Measurements from ENCODE around the gene SSBP2.

The SSBP2 gene

DNA sequence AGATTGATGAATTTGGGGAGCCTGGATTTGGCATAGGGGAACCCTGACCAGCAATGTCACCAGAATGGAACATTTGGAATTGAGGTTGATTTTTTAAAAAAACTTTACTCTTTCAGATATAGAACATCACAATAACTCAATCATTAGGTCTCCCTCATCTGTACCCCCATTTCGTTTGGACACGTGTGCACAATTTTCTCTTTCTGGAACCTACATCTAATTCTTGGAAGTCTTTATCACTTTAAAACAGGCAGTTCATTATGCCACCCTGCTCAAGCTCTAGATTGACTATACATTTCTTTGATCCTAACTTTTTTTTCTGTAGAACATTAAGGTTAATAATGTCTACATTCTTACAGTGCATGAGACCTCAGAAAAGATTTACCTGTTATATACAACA, 3.7 kb upstream of the SSBP2 start:
- Histone ChIP-seq H3K27ac (ENCODE audit: low read depth, low read length) (peak overlapping the region; percentile 96), H3K9ac (ENCODE audit: low read depth, low read length) (no peak overlapping the region), H3K36me3 (ENCODE audit: control insufficient read depth, insufficient read depth, low read length) (no peaks in the 10 kb centered on the region), H3K27me3 (ENCODE audit: control insufficient read depth, insufficient read depth, low read length) (peaks cover 11% of the 10 kb centered on the region), H3K4me3 (ENCODE audit: low read depth, low read length) (no peak overlapping the region; the same call in 1 of the 2 replicates), H3K4me1 (ENCODE audit: control insufficient read depth, insufficient read depth, low read length) (peaks cover 58% of the 10 kb centered on the region), H3K9me3 (ENCODE audit: control insufficient read depth, insufficient read depth, low read length) (no peaks in the 10 kb centered on the region)

DNA sequence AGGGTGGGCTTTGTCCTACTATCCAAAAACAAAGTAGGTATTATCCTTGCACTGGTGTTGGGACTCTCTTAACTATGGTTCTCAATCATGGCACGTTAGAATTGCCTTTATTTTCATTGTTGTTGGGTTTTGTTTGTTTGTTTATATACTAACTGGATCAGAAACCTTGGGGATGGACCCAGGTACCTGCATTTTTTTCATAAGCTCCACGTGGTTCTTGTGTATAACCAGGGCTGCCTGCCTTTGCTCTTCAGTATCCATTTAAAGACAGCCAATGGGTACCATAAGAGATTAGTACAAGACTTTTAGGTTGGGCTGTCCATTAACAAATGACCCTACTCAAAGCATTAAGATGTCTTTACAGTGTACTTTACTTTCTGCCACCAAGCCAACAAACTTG, 2.5 kb upstream of the SSBP2 start:
- Histone ChIP-seq H3K4me1 (ENCODE audit: control insufficient read depth, insufficient read depth, low read length) (peaks cover 65% of the 10 kb centered on the region), H3K36me3 (ENCODE audit: control insufficient read depth, insufficient read depth, low read length) (no peaks in the 10 kb centered on the region), H3K9ac (ENCODE audit: low read depth, low read length) (no peak overlapping the region), H3K27me3 (ENCODE audit: control insufficient read depth, insufficient read depth, low read length) (peaks cover 16% of the 10 kb centered on the region), H3K9me3 (ENCODE audit: control insufficient read depth, insufficient read depth, low read length) (no peaks in the 10 kb centered on the region), H3K27ac (ENCODE audit: low read depth, low read length) (peak overlapping the region; percentile 60), H3K4me3 (ENCODE audit: low read depth, low read length) (no peak overlapping the region)

DNA sequence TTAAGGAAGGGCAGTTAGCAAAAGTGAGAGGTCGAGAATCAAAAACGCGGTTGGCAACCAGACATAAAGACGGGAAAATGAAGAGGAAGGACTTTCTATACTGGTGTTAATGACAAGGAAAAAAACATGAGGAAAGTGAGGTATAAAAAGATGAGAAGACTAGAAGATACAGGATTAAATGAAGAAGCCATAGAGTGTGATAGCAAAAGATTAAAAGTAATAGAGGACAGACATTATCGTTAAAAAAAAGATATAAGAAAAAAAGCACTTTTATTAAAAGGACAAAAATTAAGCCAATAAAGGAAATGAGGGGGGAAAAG, 1.7 kb upstream of the SSBP2 start:
- Histone ChIP-seq H3K9me3 (ENCODE audit: control insufficient read depth, insufficient read depth, low read length) (no peaks in the 10 kb centered on the region), H3K9ac (ENCODE audit: low read depth, low read length) (no peak overlapping the region), H3K27ac (ENCODE audit: low read depth, low read length) (no peak overlapping the region), H3K4me1 (ENCODE audit: control insufficient read depth, insufficient read depth, low read length) (peaks cover 65% of the 10 kb centered on the region), H3K27me3 (ENCODE audit: control insufficient read depth, insufficient read depth, low read length) (peaks cover 16% of the 10 kb centered on the region), H3K36me3 (ENCODE audit: control insufficient read depth, insufficient read depth, low read length) (no peaks in the 10 kb centered on the region), H3K4me3 (ENCODE audit: low read depth, low read length) (no peak overlapping the region)

DNA sequence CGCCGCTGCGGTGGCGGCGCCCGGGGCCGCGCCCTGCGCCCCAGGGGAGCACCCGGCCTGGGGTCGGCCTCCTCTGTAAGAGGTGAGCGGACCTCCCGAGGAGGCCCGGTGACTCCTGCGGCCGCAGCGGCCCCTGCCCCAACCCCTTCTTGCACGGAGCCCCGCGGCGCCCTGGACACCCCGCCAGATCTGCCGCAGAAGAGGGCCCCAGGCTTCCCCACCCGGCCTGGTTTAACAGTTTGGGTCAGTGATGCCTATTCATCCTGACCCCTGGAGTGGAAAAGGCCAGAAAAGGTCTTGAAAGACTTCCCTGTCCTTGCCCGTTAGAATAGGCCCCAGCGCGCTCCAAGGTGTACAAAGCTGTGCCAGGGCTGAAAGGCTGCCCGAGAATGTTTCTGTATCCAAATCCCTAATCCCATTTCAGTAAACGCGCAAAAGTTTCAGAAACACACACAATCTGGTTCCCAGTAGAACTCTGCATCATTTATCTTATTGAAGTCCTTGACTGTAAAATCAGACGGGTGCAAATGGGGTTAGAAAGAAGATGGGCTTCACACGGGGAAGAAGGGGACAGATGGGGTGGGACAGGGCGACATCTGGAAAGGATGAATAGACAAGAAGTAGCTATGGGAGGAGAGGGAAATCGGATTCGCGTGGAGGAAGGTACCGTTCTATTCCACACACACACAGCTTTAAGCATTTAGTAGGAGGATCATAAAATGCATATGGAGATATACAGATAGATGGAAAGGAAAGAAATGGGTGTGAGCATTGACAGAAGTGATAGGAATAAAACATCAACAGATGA, 1.1 kb upstream of the SSBP2 start:
- H3K27me3 ChIP-seq (ENCODE audit: control insufficient read depth, insufficient read depth, low read length) = peaks cover 16% of the 10 kb centered on the region
- H3K36me3 ChIP-seq (ENCODE audit: control insufficient read depth, insufficient read depth, low read length) = no peaks in the 10 kb centered on the region
- H3K4me1 ChIP-seq (ENCODE audit: control insufficient read depth, insufficient read depth, low read length) = peaks cover 61% of the 10 kb centered on the region
- H3K9me3 ChIP-seq (ENCODE audit: control insufficient read depth, insufficient read depth, low read length) = no peaks in the 10 kb centered on the region
- peak overlapping the region; percentile 75 for H3K4me3 ChIP-seq (ENCODE audit: low read depth, low read length)
- H3K9ac ChIP-seq (ENCODE audit: low read depth, low read length) = peak overlapping the region; percentile 54
- H3K27ac ChIP-seq (ENCODE audit: low read depth, low read length) = peak overlapping the region; percentile 79

DNA sequence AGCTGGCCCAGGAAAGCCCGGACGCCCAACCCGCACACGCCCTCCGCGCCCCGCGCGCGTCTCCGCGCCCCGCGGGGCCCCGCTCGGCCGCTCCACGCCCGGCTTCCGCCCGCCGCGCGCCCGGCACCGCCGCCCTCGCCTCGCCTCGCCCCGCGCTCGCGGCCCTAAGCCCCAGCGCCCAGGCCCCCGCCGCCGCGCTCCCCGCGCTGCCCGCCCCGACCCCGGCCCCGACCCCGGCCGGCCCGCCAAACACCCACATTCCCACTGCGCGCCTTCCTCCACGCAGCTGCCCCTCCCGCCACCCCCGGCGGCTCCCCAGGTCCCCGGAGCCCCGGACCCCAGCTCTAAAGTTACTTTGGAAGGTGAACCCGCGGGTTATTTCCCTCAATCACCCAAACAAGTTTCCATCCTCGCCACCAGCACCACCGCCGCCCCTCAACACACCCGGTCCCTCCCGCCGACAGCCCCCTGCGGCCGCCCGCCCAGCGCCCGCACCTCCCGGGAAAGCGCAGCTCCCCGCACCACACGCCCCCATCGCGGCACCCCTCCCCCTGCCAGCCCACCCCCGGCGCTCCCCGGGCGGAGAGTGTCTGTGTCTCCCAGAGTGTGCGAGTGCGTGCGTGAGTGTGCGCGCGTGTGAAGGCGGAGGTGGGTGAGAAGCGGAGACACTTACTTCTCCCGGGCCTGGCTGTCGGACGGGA, 439 bp downstream of the SSBP2 start:
- H3K36me3 ChIP-seq (ENCODE audit: control insufficient read depth, insufficient read depth, low read length) = no peaks in the 10 kb centered on the region
- H3K27ac ChIP-seq (ENCODE audit: low read depth, low read length) = peak overlapping the region; percentile 51
- peak overlapping the region; percentile 96 for H3K4me3 ChIP-seq (ENCODE audit: low read depth, low read length)
- H3K9ac ChIP-seq (ENCODE audit: low read depth, low read length) = no peak overlapping the region
- H3K27me3 ChIP-seq (ENCODE audit: control insufficient read depth, insufficient read depth, low read length) = peaks cover 16% of the 10 kb centered on the region
- no peaks in the 10 kb centered on the region for H3K9me3 ChIP-seq (ENCODE audit: control insufficient read depth, insufficient read depth, low read length)
- peaks cover 45% of the 10 kb centered on the region for H3K4me1 ChIP-seq (ENCODE audit: control insufficient read depth, insufficient read depth, low read length)

DNA sequence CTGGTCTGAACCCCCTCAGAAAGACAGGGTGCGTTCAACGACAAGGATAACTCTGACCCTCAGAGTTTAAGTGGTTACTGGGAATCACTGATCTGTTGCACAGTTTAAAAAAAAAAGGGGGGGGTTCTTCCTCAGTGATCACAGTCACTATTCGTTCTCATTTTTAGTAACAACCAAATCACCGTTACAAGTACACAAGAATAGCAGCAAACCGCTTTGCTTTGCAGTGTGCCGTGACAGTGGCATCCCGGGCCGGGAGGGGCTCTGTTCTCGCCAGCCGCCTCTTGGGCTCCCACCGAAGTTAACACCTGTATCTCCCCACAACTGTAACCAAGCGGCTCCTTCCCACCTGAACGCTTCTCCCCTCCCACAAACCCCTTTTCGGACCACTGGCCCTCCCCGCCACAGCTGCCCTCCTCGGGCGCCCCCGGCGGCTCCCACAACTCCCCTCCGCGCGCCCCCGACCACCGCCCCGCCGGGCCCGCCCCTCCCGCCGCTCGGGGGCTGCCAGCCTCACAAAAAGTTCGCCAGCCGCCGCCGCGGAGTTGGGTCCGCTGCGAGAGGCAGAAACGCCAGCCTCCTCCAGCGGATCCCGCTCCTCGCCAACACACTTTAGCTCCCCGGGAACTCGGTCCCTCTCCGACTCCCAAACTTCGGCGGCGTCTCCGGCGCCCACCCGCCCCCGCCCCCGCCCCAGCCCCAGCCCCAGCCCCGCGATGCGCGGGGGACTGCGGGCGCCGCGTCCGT, 1.2 kb downstream of the SSBP2 start:
- Histone ChIP-seq H3K9ac (ENCODE audit: low read depth, low read length) (no peak overlapping the region), H3K36me3 (ENCODE audit: control insufficient read depth, insufficient read depth, low read length) (no peaks in the 10 kb centered on the region), H3K27me3 (ENCODE audit: control insufficient read depth, insufficient read depth, low read length) (peaks cover 16% of the 10 kb centered on the region), H3K27ac (ENCODE audit: low read depth, low read length) (no peak overlapping the region), H3K4me3 (ENCODE audit: low read depth, low read length) (peak overlapping the region; percentile 76), H3K9me3 (ENCODE audit: control insufficient read depth, insufficient read depth, low read length) (no peaks in the 10 kb centered on the region), H3K4me1 (ENCODE audit: control insufficient read depth, insufficient read depth, low read length) (peaks cover 40% of the 10 kb centered on the region)

DNA sequence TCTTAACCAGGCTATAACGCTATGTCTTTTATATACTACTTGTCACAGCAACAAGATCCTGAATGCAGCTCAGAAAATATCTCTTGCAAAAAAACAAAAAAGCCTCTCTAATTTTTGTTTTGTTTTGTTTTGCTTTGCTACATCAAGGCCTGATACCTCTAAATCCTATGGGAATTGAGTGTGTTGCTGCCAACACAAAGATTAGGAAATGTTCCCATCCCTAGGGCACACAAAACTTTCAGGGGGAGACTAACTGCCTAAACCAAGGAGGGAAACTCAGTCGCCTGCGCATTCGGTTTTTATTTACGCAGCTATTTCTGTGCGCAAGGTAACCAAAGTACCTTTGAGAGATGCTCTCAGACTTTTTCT, 1.7 kb downstream of the SSBP2 start:
- H3K4me1 ChIP-seq (ENCODE audit: control insufficient read depth, insufficient read depth, low read length) = peaks cover 37% of the 10 kb centered on the region

DNA sequence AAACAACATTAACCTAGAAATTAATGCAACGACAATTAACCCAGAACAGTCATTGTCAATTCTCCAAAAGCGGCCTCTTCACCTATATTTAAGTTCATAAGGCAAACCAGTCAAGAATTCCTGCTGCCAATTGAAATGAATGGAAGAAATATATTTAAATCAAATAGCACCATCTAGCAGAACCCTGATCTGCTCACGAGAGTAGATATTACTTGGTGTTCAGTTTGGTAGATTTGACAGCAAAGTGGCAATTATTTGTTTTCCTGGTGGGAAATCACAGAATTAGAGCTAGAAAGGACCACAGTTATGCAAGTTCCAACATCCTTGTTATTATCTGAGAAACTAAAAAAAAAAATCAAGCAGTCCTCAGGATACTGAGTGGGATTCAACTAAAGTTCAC, 2.3 kb downstream of the SSBP2 start:
- H3K27me3 ChIP-seq (ENCODE audit: control insufficient read depth, insufficient read depth, low read length) = peaks cover 16% of the 10 kb centered on the region
- no peak overlapping the region for H3K9ac ChIP-seq (ENCODE audit: low read depth, low read length)
- H3K36me3 ChIP-seq (ENCODE audit: control insufficient read depth, insufficient read depth, low read length) = no peaks in the 10 kb centered on the region
- H3K4me1 ChIP-seq (ENCODE audit: control insufficient read depth, insufficient read depth, low read length) = peaks cover 31% of the 10 kb centered on the region
- no peak overlapping the region for H3K4me3 ChIP-seq (ENCODE audit: low read depth, low read length)
- no peak overlapping the region for H3K27ac ChIP-seq (ENCODE audit: low read depth, low read length)
- H3K9me3 ChIP-seq (ENCODE audit: control insufficient read depth, insufficient read depth, low read length) = no peaks in the 10 kb centered on the region

More for the DNA sequence above, 1.7 kb downstream of the SSBP2 start:
- peaks cover 16% of the 10 kb centered on the region for H3K27me3 ChIP-seq (ENCODE audit: control insufficient read depth, insufficient read depth, low read length)
- no peak overlapping the region for H3K27ac ChIP-seq (ENCODE audit: low read depth, low read length)
- peak overlapping the region; percentile 76 for H3K4me3 ChIP-seq (ENCODE audit: low read depth, low read length)
- H3K9me3 ChIP-seq (ENCODE audit: control insufficient read depth, insufficient read depth, low read length) = no peaks in the 10 kb centered on the region
- no peaks in the 10 kb centered on the region for H3K36me3 ChIP-seq (ENCODE audit: control insufficient read depth, insufficient read depth, low read length)
- H3K9ac ChIP-seq (ENCODE audit: low read depth, low read length) = no peak overlapping the region

DNA sequence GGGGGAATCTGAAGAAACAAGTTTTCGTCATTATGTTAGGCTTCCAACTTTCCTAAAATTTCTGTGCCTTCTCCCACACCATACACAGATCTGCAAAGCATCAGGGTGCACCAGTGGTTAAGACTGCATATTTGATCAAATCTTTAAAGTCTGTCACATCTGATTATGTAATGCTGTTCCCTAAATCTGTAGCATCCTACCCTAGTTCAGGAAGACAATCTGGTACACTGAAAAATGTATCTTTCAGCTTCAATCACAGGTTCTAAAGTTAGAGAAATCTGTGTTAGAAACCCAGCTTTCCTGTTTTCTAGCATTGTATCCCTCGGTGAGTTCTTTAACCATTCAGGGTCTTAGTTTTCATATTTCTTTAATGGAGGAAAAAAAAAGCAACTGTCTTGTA, 3.9 kb downstream of the SSBP2 start:
- no peaks in the 10 kb centered on the region for H3K36me3 ChIP-seq (ENCODE audit: control insufficient read depth, insufficient read depth, low read length)
- peaks cover 5% of the 10 kb centered on the region for H3K27me3 ChIP-seq (ENCODE audit: control insufficient read depth, insufficient read depth, low read length)
- H3K4me1 ChIP-seq (ENCODE audit: control insufficient read depth, insufficient read depth, low read length) = peaks cover 16% of the 10 kb centered on the region
- no peak overlapping the region for H3K27ac ChIP-seq (ENCODE audit: low read depth, low read length)
- H3K9ac ChIP-seq (ENCODE audit: low read depth, low read length) = no peak overlapping the region
- H3K4me3 ChIP-seq (ENCODE audit: low read depth, low read length) = no peak overlapping the region
- H3K9me3 ChIP-seq (ENCODE audit: control insufficient read depth, insufficient read depth, low read length) = no peaks in the 10 kb centered on the region

DNA sequence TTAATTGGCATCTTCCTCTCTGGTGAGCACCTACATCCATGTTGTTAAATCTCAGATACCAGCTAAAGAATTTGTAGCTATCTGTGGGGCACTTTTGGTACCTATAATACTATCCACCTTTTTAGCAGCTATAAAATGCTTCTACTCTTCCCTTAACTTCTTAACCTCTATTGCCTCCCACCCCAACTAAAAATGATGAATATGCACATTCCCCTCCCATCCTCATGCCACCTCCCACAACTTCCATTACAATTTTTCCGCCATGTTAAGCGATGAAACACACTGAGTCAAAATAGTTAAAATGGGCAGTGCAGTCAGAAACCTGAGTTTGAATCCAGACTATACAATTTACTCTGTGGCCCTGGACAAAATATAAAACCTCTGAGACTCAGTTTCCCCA, 10.1 kb downstream of the SSBP2 start:
- no peak overlapping the region for H3K9ac ChIP-seq (ENCODE audit: low read depth, low read length)
- no peaks in the 10 kb centered on the region for H3K27me3 ChIP-seq (ENCODE audit: control insufficient read depth, insufficient read depth, low read length)
- H3K9me3 ChIP-seq (ENCODE audit: control insufficient read depth, insufficient read depth, low read length) = no peaks in the 10 kb centered on the region
- no peak overlapping the region for H3K27ac ChIP-seq (ENCODE audit: low read depth, low read length)
- no peak overlapping the region for H3K4me3 ChIP-seq (ENCODE audit: low read depth, low read length)
- H3K36me3 ChIP-seq (ENCODE audit: control insufficient read depth, insufficient read depth, low read length) = no peaks in the 10 kb centered on the region
- 0 out of 2 replicates have a peak, but pooled peaks cover 3% of the 10 kb centered on the region for H3K4me1 ChIP-seq (ENCODE audit: control insufficient read depth, insufficient read depth, low read length)

DNA sequence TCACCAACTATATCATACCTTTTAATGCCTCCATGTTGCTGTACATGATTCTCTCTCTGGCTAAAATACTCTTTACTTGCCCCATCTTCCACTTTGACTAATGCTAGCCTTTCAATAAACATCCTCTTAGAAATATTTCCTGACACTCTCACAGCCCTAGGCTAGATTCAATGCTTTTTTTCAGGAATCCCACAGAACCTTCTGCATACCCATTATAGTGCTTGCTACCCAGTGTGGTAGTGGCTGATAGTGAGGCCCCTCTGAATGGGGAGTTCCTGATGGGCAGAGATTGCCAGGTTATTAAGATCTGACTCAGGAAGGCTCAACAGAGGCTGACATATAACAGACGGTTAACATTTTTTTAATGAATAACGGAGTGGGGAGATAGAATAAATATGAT, 11.6 kb downstream of the SSBP2 start:
- H3K4me1 ChIP-seq (ENCODE audit: control insufficient read depth, insufficient read depth, low read length) = no peaks in the 10 kb centered on the region
- no peak overlapping the region for H3K4me3 ChIP-seq (ENCODE audit: low read depth, low read length)
- no peaks in the 10 kb centered on the region for H3K36me3 ChIP-seq (ENCODE audit: control insufficient read depth, insufficient read depth, low read length)
- no peaks in the 10 kb centered on the region for H3K27me3 ChIP-seq (ENCODE audit: control insufficient read depth, insufficient read depth, low read length)
- no peak overlapping the region for H3K27ac ChIP-seq (ENCODE audit: low read depth, low read length)
- no peaks in the 10 kb centered on the region for H3K9me3 ChIP-seq (ENCODE audit: control insufficient read depth, insufficient read depth, low read length)
- no peak overlapping the region for H3K9ac ChIP-seq (ENCODE audit: low read depth, low read length)
